Measurements from ENCODE around the gene CYTH3. TPM values are rescaled to one million over a fixed set of nuclear protein-coding genes. Genes with fewer than 3 reads are reported as not detected.

CYTH3 gene
- total and polyA plus RNA-seq, 12 donors = 15.9 to 27.9 (median 20.5) TPM

GRCh38 chr7:6121141-6121540 is 151.3 kb downstream of the CYTH3 start:
- no peak for TF ChIP-seq CTCF (IDR thresholded peaks at IDR 0.05)
- H3K27ac ChIP-seq = no peak overlapping the region
- 50 to 100% methylated on average over 2 of the region's 2 CpGs for WGBS, 2 donors

GRCh38 chr7:6117533-6117932 is 154.9 kb downstream of the CYTH3 start:
- no peak overlapping the region for H3K27ac ChIP-seq
- DNase-seq = no peak
- peaks cover 0 to 19% (median 11%) of the 10 kb centered on the region in 11 donors for H3K9me3 ChIP-seq
- peaks cover 0 to 100% (median 41%) of the 10 kb centered on the region in 9 donors for H3K36me3 ChIP-seq
- no peak for TF ChIP-seq CTCF (IDR thresholded peaks at IDR 0.05)
- no peaks in the 10 kb centered on the region for H3K27me3 ChIP-seq
- H3K4me3 ChIP-seq = no peak overlapping the region
- 84 to 89% methylated on average over 2 of the region's 2 CpGs for WGBS, 2 donors
- ATAC-seq = no peak
- no peaks in the 10 kb centered on the region for H3K4me1 ChIP-seq
- intact Hi-C loops (cut with DNase I) = no loop called here

More at GRCh38 chr7:6121141-6121540, 151.3 kb downstream of the CYTH3 start:
- ATAC-seq (no peak), DNase-seq (no peak)
- no peak overlapping the region for H3K4me3 ChIP-seq
- H3K27me3 ChIP-seq = no peaks in the 10 kb centered on the region
- peaks cover 0 to 99% (median 33%) of the 10 kb centered on the region in 9 donors for H3K36me3 ChIP-seq
- H3K9me3 ChIP-seq = peaks cover 0 to 25% (median 11%) of the 10 kb centered on the region in 11 donors
- intact Hi-C loops (cut with DNase I) = loop anchor here in 1 of 10 donors (5.0 kb wide), 1 partner anchor 124 kb away; no protein-coding TSS in a partner anchor
- H3K4me1 ChIP-seq = no peaks in the 10 kb centered on the region

DNA sequence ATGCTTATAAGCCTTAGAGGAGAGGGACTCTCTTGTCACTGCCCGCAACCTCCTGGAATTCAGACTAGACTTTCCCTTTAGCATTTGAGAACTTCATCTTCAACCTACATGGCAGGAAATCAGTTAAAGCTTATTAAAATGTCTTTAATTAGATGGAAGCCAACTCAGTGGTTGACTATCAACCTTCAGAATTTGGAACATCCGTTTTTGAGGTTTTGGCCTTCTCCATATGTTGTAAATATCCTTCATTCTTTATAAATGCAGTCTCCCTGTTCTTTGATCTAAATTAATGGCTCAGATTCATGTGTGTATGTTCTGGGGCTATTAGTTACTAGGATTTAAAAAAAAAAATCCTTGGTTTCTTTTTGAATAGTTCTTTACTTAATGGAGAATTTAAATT is 156.2 kb downstream of the CYTH3 start:
- ATAC-seq = no peak

More for the DNA sequence above, 156.2 kb downstream of the CYTH3 start:
- Histone ChIP-seq H3K36me3 (peaks cover 0 to 100% (median 36%) of the 10 kb centered on the region in 9 donors), H3K4me1 (peaks cover 0 to 1% (median 0%) of the 10 kb centered on the region in 9 donors), H3K27ac (no peak overlapping the region), H3K4me3 (no peak overlapping the region), H3K27me3 (no peaks in the 10 kb centered on the region), H3K9me3 (peaks cover 0 to 13% (median 6%) of the 10 kb centered on the region in 11 donors)
- WGBS, 2 donors = 88 to 96% methylated on average over 2 of the region's 2 CpGs
- no peak for DNase-seq
- TF ChIP-seq CTCF (IDR thresholded peaks at IDR 0.05) = no peak
- intact Hi-C loops (cut with DNase I) = no loop called here

Other genes starting within 250 kb of the CYTH3 start
- gene ANKRD61, start 241.2 kb downstream of the CYTH3 start, total RNA-seq = under 1 TPM in 3 of 10 donors, not detected in 7; 0.22 to 0.26 (median 0.25) TPM
- under 1 TPM in 1 of 2 donors, not detected in 1; 0.13 TPM for gene ANKRD61, start 241.2 kb downstream of the CYTH3 start, polyA plus RNA-seq
- 10 to 100 TPM; 48.9 to 67.9 (median 55.8) TPM for gene EIF2AK1, start 213.4 kb downstream of the CYTH3 start, total RNA-seq
- gene EIF2AK1, start 213.4 kb downstream of the CYTH3 start, polyA plus RNA-seq = 10 to 100 TPM; 26.0 to 26.2 TPM
- 1 to 10 TPM; 3.9 to 6.4 (median 5.1) TPM for gene USP42, start 167.7 kb downstream of the CYTH3 start, total RNA-seq
- gene USP42, start 167.7 kb downstream of the CYTH3 start, polyA plus RNA-seq = 1 to 10 TPM; 2.4 to 3.0 TPM
- 10 to 100 TPM; 16.0 to 39.4 (median 19.1) TPM for gene FAM220A, start 76.3 kb upstream of the CYTH3 start, total RNA-seq
- 10 to 100 TPM; 12.4 to 15.1 TPM for gene FAM220A, start 76.3 kb upstream of the CYTH3 start, polyA plus RNA-seq
- gene RAC1, start 101.9 kb upstream of the CYTH3 start, total RNA-seq = 100 to 1,000 TPM; 115 to 180 (median 137) TPM
- 100 to 1,000 TPM; 164 to 205 TPM for gene RAC1, start 101.9 kb upstream of the CYTH3 start, polyA plus RNA-seq
- 10 to 100 TPM in 1 of 10 donors, 1 to 10 TPM in 9; 4.8 to 10.5 (median 5.7) TPM for gene DAGLB, start 175.3 kb upstream of the CYTH3 start, total RNA-seq
- gene DAGLB, start 175.3 kb upstream of the CYTH3 start, polyA plus RNA-seq = 10 to 100 TPM in 1 of 2 donors, 1 to 10 TPM in 1; 7.3 to 12.9 TPM
- 10 to 100 TPM; 38.8 to 78.4 (median 46.6) TPM for gene KDELR2, start 211.5 kb upstream of the CYTH3 start, total RNA-seq
- gene KDELR2, start 211.5 kb upstream of the CYTH3 start, polyA plus RNA-seq = 10 to 100 TPM; 29.3 to 92.4 TPM

All from heart right ventricle (tissue), 16 donors.